DMS 273 (cell line): ENCODE data around the gene FSTL4.

Experiments
- DNase-seq: peaks from one replicate; lab custom pipeline; 2025; ENCODE audit not compliant: unreplicated experiment; lab: John Stamatoyannopoulos, UW

The FSTL4 gene

DNA sequence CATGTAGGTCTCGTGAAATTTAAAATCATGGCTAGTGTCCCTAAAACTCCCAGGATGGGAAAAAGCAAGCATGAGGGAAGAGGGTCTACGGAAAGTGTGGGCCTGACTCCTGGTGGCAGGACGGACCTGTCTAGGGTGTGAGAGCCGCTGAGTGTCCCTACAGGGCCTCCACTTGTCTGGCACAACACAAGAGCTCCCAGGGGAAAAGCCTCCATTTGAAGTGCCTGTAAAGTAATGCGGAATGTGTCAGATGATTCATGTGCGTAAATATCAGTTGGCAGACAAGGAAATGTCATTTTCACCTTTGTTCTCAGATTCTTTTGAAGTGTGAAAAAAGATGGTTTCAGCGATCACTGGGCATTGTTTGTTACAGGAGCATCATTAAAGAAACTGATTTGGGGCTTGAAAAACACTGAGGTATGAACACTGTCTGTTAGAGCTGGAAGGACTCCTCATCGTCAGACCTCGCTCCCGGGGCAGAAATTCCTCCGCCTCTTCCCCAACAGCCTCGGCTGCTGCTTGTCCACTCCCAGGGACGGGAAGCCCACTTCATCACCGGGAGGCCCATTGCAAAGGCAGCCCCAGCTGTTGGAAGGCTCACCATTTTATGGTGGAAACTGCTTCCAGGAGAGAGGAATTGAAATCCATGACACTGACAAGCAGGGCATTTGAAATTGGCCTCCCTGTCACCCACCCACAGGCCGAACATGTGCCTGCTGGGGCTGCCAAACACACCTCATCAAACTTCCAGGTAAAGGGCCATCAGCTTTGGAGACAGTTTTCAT is 240.8 kb downstream of the FSTL4 start:
- no peak for DNase-seq

DNA sequence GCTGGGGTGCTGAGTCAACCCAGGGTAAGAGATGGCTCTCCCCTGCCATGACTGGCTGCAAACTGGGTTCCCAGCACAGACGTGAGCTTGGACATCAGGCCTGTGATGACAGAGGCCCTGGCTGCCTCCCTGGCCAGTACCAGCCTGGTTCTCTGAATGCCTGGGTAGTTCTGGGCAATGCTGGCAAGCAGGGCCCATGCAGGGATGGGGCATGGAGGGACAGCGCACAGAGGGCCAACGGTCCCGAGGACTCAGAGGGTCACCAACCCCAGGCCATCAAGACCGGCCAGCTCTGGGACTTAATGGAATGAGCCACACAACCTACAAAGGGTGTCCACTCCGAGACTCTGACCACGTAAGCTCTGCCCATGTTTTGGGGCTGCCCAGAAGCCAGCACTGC is 241.4 kb downstream of the FSTL4 start:
- no peak for DNase-seq

DNA sequence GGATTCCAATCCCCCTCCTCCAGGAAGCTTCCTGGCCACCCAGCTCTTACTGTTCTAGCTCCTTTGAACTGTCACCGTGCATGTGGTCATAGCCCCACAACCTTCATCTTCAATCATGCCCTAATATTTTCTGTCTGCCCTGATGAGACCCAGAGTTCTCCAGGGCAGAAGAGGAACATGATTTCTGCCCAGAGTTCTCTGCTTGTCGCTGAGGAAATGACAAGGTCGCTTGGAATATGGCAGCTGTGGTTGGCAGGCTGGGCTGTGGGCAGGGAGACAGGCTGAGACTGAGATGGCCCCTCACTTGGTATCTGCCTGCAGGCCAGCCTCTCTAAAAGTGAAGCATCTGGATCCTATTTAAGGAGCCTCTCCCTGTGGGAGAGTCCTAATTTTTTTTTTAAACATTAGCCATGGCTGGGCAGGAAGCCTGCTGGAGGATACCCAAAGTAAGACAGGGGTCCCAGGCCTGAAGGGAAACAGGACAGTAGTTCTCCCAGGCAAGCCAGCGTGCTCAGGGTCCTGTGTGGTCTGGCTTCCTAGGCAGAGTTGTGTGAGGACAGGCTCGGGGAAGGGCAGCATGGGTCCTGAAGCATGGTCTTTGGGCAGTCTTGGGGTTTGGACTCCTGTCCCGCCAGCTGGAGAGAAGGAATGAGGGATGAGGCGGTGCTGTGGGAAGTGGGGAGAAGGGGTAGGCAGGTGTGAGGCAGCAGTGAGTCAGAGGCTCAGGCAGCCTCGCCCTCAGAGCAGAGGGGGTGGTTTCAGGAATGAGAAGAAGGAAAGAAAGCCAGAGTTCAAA is 242.1 kb downstream of the FSTL4 start:
- DNase-seq = peak; percentile 26

DNA sequence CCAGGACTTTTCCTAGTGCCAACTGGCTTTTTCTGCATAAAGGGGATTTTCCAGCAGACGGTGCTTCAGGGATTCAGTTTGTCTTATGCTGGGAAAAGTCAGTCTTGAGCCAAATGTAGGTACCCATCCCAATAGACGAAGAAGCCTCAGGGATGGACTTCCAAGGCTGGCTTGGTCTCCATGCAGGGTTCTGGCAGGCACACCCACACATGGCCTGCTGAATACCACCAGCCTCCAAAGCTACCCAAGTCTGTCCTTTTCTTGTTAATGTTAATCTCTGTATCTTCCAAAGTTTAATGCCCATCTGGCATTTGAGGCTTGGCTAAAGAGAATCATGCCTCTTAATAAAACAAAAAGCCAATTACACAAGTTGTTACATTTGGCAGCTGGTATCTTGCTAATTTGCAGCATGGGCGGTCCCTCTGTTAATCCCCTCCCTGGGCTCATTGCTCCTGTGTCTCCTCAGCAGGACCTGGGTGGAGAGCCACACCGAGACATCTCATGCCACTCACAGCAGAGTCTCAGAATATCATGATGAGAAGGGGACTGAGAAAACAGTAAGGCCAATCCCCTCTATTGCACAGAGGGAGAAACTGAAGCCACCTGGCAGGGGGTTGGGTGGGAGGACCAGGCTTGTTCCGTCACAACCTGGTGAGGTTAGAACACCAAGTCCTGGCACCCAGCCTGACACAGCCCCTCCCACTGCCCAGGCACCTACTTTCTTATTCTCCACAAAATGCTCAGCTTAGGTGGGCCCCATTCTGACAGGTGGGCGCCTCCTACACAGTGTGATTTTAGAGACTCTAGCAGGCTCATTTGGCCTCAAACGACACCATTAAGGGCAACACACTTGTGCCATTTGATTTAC is 243.2 kb downstream of the FSTL4 start:
- DNase-seq = peak; percentile 70

DNA sequence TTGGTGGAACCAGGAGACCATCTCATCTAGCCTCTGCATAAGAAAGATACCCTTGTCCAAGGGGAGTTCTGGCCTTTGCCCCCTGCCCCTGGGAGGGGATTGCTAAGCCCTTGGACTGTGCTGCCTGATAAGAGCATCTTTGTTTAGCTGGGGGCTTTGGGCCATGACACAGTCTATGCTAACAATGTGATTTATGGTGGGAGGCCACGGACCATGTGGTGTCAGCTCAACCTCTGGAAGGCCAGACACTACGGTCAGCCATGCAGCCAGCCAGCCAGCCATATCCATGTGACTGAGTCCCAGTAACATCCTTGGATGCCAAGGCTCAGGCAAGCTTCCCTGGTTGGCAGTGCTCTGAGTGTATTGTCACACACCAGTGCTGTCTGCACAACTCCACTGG is 244.4 kb downstream of the FSTL4 start:
- no peak for DNase-seq

DNA sequence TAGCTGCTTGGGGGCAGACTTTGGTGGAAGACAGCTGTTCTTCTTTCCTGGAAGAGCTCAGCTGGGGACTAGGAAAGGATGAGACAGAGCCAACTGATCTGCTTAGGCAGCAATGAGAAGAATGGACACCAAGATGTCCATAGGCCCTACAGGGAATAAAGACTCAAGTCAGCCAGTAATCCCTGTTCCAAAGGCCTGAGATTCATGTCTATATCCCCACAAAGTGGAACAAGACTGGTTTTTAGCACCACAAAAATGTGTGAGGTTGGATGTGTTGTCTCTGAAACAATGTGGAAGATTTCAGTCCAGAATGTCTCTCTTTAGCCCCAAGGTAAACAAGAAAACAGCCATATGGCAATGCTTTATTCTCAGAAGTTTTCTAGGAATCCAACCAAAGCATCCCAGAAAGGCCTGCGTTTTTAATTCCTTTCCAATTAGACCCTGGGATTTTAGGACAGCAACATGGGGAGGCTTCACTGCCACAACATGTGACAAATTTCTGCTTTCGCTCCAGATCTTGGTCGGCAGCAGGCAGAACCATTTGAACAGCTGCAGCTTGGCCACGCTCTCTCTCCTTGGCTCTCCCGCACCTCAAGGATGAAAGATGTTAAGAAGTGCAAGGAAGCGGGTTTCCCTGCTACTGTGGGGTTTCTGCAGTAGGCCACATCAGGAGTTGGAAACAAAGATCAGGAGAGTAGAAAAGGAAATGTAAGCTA is 245.1 kb downstream of the FSTL4 start:
- DNase-seq = no peak

DNA sequence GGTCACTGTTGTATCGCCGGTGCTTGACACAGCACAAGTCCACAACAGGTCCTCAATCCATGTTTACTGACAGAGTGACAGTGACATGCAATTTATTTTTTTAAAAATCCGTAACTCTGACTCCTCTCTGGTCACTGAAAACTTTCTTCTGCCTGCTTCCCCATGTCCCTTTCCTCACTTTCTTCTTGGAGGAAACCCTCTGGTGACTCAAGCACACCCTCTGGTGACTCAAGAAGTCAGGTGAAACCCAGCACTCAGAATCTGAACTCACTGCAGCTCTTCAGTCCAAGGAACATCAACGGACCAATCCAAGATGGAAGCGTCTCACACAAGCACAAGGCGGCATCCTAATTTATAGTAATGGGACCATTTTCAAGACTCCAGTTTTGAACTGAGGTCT is 245.9 kb downstream of the FSTL4 start:
- DNase-seq = no peak

DNA sequence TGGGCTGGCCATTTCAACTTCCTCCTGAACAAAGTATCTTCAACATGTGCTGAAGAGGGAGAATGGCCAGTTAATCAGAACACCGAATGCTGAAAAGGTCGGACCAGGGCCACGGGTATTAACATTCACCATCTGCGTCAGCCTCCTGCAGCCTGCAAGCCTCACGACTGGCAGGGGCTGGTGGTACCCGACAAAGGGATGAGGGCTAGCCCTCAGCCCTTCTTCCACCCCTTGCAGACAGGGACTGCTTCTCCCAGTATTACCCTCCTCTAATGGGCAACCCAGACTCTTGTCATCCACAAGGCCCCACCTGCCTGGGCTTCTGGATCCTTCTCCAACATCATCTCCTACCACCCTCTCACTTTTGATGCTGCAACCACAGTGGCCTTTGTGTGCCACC is 246.6 kb downstream of the FSTL4 start:
- DNase-seq = no peak

DNA sequence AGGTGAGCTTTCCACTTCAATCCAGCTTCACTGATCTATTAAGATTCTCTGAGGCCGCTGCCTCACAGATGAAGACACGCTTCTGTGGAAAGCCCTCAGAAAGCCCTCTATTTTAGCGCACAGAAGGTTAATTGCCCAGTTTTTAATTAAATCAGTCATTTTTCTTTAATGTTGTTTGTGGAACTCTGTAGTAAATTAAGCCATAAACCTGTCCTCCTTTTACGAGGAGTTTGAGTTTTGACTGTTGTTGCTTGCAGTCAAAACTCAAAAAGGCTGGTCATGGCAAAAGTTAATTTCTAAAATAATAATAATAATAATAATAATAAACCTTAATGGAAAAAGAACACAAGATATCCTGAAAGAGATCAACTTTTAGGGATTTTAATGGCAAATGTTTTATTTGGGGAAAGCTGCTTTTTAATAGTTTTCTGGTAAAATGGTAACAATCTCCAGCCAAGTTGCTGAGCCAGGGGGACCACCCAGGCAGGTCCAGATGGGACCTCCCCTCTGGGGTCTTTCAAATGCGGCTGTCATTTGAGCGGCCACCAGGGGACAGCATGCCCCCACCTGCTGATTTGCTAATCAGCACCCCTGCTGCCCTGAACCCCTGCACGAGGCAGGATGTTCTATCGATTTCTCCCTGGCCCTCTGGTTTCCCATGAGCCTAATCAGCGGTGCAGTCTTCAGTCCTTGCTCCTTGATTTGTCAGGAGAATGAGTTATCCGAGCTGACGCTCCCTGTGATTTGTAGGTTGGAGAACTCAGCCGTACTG is 247.2 kb downstream of the FSTL4 start:
- peak; percentile 31 for DNase-seq

DNA sequence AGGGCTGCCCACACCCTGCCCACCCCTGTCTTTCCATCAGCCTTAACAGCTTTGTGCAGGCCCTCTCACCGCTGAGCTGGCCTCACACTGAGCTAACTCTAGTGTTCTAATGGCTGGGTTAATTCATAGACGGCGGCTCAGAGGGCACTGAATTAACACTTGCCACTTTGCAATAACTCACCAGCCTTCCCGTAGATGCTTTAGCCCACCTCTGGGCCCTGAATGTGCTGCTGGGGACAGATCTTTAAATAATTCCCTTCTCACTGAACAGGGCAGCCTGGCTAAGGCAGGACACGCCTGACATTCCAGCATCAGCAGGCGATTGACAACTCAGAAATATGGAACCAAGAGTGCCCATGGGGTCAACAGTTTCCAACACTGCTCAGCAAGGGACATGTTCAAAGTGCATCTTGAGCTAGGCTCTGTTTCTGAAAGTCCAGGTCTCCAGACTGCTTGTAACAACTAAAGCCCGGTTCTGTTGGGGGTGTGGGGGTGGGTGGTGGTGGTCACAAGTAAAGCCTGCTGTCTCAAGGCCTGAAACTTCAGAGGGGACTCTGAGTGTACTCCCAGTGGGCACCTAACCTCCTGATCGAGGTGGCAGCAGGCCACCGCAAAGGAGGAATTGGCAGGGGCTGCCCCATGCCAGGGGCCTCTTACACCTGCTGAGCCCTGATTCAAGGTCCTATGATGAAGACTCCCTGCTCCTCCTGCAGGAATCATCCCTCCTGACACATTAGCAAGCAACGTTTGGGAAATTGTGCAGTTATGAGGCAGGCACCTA is 248.3 kb downstream of the FSTL4 start:
- no peak for DNase-seq

DNA sequence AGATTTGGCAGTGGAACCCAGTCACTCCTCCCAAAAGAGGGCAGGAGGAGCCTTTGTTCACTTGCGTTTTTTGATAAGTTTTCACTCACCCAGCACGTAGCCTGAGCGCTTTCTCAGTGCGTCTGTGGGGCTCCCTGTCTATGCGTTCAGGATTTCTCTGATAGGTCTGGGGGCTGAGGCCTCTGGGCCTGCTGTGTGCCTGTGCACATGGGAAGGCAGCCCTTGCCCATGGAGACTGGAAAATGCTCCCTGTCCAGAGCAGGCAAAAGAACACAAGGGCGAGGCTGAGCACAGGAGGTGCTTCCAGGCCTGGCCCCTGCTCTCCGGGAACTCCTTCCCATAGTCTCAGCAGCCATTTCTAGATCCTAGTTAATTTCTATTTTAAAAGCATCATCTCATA is 249.9 kb downstream of the FSTL4 start:
- no peak for DNase-seq

DNA sequence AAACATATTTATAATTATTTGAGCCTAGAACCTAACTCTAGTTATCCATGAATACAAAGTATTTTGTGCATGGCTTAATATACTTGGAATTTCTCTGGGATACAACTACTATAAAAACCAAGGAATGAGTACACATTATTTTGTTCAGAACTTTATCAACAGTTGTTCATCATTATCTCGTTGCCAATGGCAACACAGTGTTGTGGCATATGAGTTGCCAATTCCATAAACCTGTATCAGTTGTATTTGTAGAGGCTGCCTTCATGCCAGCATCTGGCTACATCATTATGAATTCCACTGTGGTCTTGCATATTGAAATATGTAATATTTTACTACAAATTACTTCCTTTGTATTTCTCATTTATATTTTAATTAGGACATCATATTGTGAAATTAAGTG is 250.4 kb downstream of the FSTL4 start:
- peak; percentile 19 for DNase-seq

DNA sequence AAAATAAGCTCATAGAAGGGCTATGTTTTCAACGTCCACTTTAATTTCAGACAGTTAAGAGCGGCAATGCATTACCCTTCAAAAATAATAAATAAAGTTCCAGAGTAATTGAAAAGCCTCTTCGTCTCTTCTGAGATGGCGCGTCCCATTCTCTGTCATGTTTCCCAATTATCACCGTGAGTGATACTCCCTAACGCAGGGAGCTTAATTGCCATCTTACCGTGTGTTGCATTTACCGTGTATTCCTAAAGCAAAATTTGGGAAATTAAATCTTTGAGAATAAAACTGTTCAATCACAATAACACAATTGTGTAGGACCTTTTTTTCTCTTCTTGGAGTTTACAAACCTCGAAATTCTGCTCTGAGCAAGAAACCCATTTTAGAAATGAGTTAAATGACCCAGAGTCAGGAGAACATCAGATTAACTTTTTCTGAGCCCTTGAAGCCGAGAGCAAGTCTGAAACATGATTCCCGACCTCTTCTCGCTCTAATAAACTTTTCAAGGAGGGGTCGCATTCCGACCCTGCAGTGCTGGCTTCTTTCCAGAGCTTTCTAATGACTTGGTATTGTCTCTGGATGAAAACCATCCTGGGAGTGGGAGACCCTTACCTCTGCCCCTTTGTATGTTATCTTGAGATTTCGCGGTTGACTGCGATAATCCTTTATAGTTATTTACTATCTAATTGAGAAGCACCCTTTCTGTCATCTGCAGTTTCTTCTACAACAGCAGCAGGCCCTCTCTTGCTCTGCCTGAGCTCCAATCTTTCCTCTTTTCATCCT is 251.5 kb downstream of the FSTL4 start:
- DNase-seq = no peak

DNA sequence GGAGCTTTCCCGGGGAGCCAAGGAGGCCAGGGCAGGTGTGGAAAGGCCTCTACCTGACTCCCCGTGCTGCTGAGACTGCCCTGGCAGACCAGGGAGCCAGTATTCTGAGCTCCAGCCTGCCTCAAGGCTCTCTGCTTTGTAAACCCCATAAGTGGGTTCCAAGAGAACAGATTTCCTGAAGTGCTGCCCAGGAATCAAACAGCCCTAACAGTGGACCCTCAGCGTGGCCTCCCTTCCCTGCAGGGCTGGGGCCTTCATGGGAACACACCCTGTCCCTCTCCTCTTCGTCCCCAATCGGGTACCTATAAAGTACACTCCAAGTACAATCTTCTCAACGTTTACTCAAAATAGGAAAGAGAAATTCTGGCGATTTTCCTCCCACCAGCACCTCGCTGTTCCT is 252.5 kb downstream of the FSTL4 start:
- DNase-seq = no peak

DNA sequence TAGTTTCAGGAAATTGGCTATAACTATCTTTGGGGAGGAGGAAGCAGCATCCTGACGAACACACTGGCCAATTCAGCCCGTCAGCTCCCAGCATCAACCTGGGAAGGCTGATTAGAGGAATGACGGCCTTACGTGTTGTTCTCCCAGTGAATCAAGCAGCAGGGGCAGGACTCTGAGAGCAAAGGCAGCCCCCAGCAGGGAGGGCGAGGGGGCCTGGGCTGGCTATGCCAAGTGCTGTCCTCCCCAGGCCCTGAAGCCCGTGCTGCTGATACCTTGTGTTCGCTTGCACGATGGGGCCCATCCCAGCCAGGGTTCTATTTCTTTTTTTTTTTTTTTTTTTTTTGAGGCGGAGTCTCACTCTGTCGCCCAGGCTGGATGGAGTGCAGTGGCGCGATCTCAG is 254.1 kb downstream of the FSTL4 start:
- no peak for DNase-seq

DNA sequence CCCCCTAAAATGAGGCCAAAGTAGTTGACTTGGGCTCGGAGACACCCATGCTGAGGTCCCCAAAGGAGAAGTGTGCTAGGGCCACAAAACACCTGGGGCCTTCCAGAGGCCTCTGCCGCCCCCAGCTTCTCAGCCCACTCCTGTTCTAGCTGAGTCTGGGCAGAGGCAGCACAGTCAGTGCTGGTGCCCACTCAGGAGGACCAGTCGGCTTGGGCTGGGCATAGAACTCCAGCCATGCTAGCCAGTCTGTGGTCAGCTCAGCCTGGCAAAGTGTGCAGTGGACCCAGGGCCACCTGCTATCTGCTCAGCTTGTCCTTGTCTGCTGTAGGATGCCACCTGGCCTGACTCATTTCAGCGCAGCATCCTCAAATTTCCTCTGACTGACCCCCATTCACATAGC is 254.6 kb downstream of the FSTL4 start:
- no peak for DNase-seq

DNA sequence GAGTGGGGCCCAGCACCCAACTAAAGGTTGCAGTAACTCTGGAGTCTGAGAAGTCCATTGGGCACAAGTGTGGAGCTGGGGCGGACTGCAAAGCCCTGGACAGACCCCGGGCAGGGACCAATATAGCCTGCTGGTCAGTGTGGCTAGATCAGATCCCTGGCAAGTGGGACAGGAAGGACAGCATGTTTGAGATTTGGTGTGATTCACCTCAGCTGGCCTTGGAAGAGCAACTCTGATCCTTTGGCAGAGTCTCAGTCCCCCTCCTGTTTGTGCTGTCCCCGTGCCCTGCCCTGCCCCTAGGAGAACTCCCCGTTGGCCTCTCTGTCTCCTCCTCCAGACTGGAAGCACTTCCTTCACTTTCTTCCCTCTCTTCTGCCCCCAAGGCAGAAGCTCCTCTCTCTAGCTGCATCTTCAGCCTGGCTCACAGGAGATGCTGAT is 255.3 kb downstream of the FSTL4 start:
- DNase-seq = no peak

DNA sequence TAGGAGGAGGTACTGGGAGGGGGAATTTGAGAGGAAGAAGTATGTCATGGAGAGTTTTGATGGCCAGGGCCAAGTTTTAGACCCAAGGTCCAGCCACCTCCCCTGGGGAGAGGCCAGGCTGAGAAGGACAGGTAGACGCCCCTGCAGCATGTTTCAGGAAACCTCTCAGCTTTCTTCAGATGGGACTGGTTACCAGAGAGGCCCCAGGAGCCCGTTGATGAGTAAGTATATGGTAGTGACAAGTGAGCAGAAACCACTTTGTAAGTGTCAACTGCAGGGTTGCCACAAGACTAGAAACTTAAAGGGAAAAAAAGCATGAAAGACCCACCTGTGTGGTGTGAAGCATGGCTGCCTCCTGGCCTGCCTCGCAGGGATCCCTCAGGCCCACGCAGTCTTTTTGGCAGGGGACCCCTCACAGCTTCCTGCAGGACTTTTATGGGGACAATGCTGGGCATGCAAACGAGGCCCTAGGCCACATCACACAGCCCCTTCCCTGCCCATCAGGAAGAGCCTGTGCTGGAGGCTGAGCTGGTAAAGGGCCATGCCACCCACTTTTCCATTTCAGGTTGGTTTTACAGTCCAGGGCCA is 255.9 kb downstream of the FSTL4 start:
- no peak for DNase-seq
